Neural cell (in vitro differentiated cells): ENCODE data around the gene ANKRD36.
"Not testable (repeated sequence)": the region's sequence is repeated elsewhere in the genome, so short reads cannot be mapped to it uniquely, and the experiment has no call there.

Experiments
- EP300 ChIP-seq: fragments of 450-650 bp; conservative IDR thresholded peaks from 2 replicates; pipeline ENCODE4 v1.6.1; 2014; ENCODE audit warnings: antibody characterized with exemption, mild to moderate bottlenecking, moderate library complexity; ENCODE audit not compliant: poor library complexity, severe bottlenecking
- EZH2 ChIP-seq: fragments of 200-600, 300-800 bp; shearing (Covaris generic), sonication (generic); IDR thresholded peaks from 2 replicates; pipeline ENCODE4 v1.6.1; 2014; ENCODE audit warnings: antibody characterized with exemption, low read length, borderline replicate concordance, mild to moderate bottlenecking; ENCODE audit not compliant: insufficient read depth, poor library complexity, severe bottlenecking
- POLR2AphosphoS5 ChIP-seq: IDR thresholded peaks from 2 replicates; pipeline ENCODE4 v1.6.1; 2012
- RAD21 ChIP-seq: fragments of 450-650 bp; conservative IDR thresholded peaks from 2 replicates; pipeline ENCODE4 v1.6.1; 2014; ENCODE audit warnings: antibody characterized with exemption, mild to moderate bottlenecking, moderate library complexity
- SMC3 ChIP-seq: fragments of 450-650 bp; conservative IDR thresholded peaks from 2 replicates; pipeline ENCODE4 v1.6.1; 2014; ENCODE audit warnings: antibody characterized with exemption, mild to moderate bottlenecking, moderate library complexity; ENCODE audit not compliant: poor library complexity
- TAF1 ChIP-seq: IDR thresholded peaks from 2 replicates; pipeline ENCODE4 v1.6.1; 2012; ENCODE audit warnings: low read depth
- TF ChIP-seq, protein P1 (sequence below): fragments of 450-650 bp; IDR thresholded peaks from 2 replicates; pipeline ENCODE4 v1.5.1; 2014; ENCODE audit warnings: antibody characterized with exemption, mild to moderate bottlenecking, moderate library complexity; ENCODE audit not compliant: poor library complexity, severe bottlenecking

GRCh38 chr2:97066030-97066429 is 46.9 kb upstream of the ANKRD36 start:
- TF ChIP-seq, protein P1, sequence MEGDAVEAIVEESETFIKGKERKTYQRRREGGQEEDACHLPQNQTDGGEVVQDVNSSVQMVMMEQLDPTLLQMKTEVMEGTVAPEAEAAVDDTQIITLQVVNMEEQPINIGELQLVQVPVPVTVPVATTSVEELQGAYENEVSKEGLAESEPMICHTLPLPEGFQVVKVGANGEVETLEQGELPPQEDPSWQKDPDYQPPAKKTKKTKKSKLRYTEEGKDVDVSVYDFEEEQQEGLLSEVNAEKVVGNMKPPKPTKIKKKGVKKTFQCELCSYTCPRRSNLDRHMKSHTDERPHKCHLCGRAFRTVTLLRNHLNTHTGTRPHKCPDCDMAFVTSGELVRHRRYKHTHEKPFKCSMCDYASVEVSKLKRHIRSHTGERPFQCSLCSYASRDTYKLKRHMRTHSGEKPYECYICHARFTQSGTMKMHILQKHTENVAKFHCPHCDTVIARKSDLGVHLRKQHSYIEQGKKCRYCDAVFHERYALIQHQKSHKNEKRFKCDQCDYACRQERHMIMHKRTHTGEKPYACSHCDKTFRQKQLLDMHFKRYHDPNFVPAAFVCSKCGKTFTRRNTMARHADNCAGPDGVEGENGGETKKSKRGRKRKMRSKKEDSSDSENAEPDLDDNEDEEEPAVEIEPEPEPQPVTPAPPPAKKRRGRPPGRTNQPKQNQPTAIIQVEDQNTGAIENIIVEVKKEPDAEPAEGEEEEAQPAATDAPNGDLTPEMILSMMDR = not testable (repeated sequence)
- TF ChIP-seq TAF1, POLR2AphosphoS5, EZH2, EP300, SMC3, RAD21: not testable (repeated sequence)
